Trophoblast cell (in vitro differentiated cells and primary cell): ENCODE measurements around the gene OR6J1.

Experiments
- DNase-seq, 2 donors: peaks; one replicate each; pipeline ENCODE4 v3.0.0-alpha.2; 2016
- H2AFZ ChIP-seq: 2 replicates; pipeline ENCODE4 v1.6.1; 2013; ENCODE audit warnings: low read length, moderate library complexity, mild to moderate bottlenecking; ENCODE audit not compliant: insufficient read depth, poor library complexity
- H2AK5ac ChIP-seq: 2 replicates; pipeline ENCODE4 v1.6.1; 2013; ENCODE audit warnings: mild to moderate bottlenecking, low read length
- H2BK120ac ChIP-seq: 2 replicates; pipeline ENCODE4 v1.6.1; 2013; ENCODE audit warnings: low read length, mild to moderate bottlenecking, moderate library complexity; ENCODE audit not compliant: insufficient read depth, poor library complexity
- H2BK12ac ChIP-seq: 2 replicates; pipeline ENCODE4 v1.6.1; 2013; ENCODE audit warnings: mild to moderate bottlenecking, low read length, moderate library complexity
- H2BK5ac ChIP-seq: 2 replicates; pipeline ENCODE4 v1.6.1; 2013; ENCODE audit warnings: low read length, low read depth, moderate library complexity, mild to moderate bottlenecking; ENCODE audit not compliant: poor library complexity
- H3K14ac ChIP-seq: 2 replicates; pipeline ENCODE4 v1.6.1; 2013; ENCODE audit warnings: mild to moderate bottlenecking, low read length
- H3K18ac ChIP-seq: 2 replicates; pipeline ENCODE4 v1.6.1; 2013; ENCODE audit warnings: mild to moderate bottlenecking, low read length
- H3K23ac ChIP-seq: 2 replicates; pipeline ENCODE4 v1.6.1; 2013; ENCODE audit warnings: low read length
- H3K27ac ChIP-seq: 2 replicates; pipeline ENCODE4 v1.5.1; 2013; ENCODE audit warnings: low read depth, mild to moderate bottlenecking, inconsistent platforms, low read length, moderate library complexity
- H3K27me3 ChIP-seq: 2 replicates; pipeline ENCODE4 v1.6.1; 2013; ENCODE audit warnings: inconsistent platforms, mild to moderate bottlenecking, low read length, moderate library complexity; ENCODE audit not compliant: insufficient read depth
- H3K36me3 ChIP-seq, 2 experiments: 1 replicate in 1 of 2; 2 replicates in 1 of 2; pipeline ENCODE4 v1.6.1; 2013; ENCODE audit warnings: low read length in 2 of 2, mild to moderate bottlenecking in 2 of 2, moderate library complexity in 1 of 2; ENCODE audit not compliant: insufficient read depth in 2 of 2, control insufficient read depth in 1 of 2
- H3K4ac ChIP-seq: 2 replicates; pipeline ENCODE4 v1.6.1; 2013; ENCODE audit warnings: low read depth, mild to moderate bottlenecking, low read length, moderate library complexity
- H3K4me1 ChIP-seq, 2 experiments: 1 replicate in 1 of 2; 2 replicates in 1 of 2; pipeline ENCODE4 v1.6.1; 2013; ENCODE audit warnings: low read length in 2 of 2, mild to moderate bottlenecking in 2 of 2, moderate library complexity in 1 of 2; ENCODE audit not compliant: insufficient read depth in 2 of 2, control insufficient read depth in 1 of 2
- H3K4me2 ChIP-seq: 2 replicates; pipeline ENCODE4 v1.6.1; 2013; ENCODE audit warnings: inconsistent platforms, mild to moderate bottlenecking, low read length, moderate library complexity
- H3K4me3 ChIP-seq: 2 replicates; pipeline ENCODE4 v1.5.1; 2013; ENCODE audit warnings: mild to moderate bottlenecking, low read depth, low read length, inconsistent platforms
- H3K79me1 ChIP-seq: one replicate; pipeline ENCODE4 v1.6.1; 2013; ENCODE audit warnings: low read length
- H3K79me2 ChIP-seq: 2 replicates; pipeline ENCODE4 v1.6.1; 2013; ENCODE audit warnings: low read length, mild to moderate bottlenecking; ENCODE audit not compliant: control insufficient read depth, insufficient read depth, poor library complexity
- H3K9ac ChIP-seq: 2 replicates; pipeline ENCODE4 v1.6.1; 2013; ENCODE audit warnings: mild to moderate bottlenecking, low read length
- H3K9me3 ChIP-seq: 2 replicates; pipeline ENCODE4 v1.6.1; 2013; ENCODE audit warnings: low read depth, mild to moderate bottlenecking, control low read depth, inconsistent platforms, low read length; ENCODE audit not compliant: insufficient read depth
- H4K12ac ChIP-seq: 2 replicates; pipeline ENCODE4 v1.6.1; 2013; ENCODE audit warnings: low read depth, mild to moderate bottlenecking, low read length, moderate library complexity
- H4K8ac ChIP-seq: 2 replicates; pipeline ENCODE4 v1.6.1; 2013; ENCODE audit warnings: low read depth, mild to moderate bottlenecking, low read length, moderate library complexity
- H4K91ac ChIP-seq: one replicate; pipeline ENCODE4 v1.6.1; 2013; ENCODE audit warnings: low read depth, mild to moderate bottlenecking, low read length, moderate library complexity
- WGBS: extraction: QIAGEN DNeasy Blood & Tissue Kit; methylation state at CpG from one replicate; pipeline ENCODE4 v1.1.7; 2013; ENCODE audit warnings: missing lambda C conversion rate; ENCODE audit not compliant: insufficient read length, insufficient coverage; ENCODE audit errors: extremely low coverage; 5-methylcytosine and 5-hydroxymethylcytosine counted together

OR6J1 gene

GRCh38 chr14:22600027-22600426, 44.1 kb downstream of the OR6J1 start:
- Histone ChIP-seq H3K4me3 (no peak overlapping the region), H3K36me3 (peaks cover 21 to 25% of the 10 kb centered on the region in 2 experiments), H3K79me1 (peaks cover 12% of the 10 kb centered on the region), H3K14ac (no peak overlapping the region), H4K8ac (no peak overlapping the region), H3K18ac (no peak overlapping the region), H4K91ac (no peak overlapping the region), H3K4me1 (peaks cover 3 to 13% of the 10 kb centered on the region in 2 experiments), H2BK120ac (no peak overlapping the region), H2BK12ac (no peak overlapping the region), H3K4ac (no peak overlapping the region), H3K9ac (no peak overlapping the region), H3K4me2 (no peak overlapping the region), H2AFZ (no peak overlapping the region), H3K23ac (no peak overlapping the region), H3K27me3 (no peaks in the 10 kb centered on the region), H2AK5ac (no peak overlapping the region), H3K27ac (no peak overlapping the region), H3K79me2 (peaks cover 5% of the 10 kb centered on the region), H3K9me3 (no peaks in the 10 kb centered on the region), H2BK5ac (no peak overlapping the region), H4K12ac (no peak overlapping the region)
- DNase-seq, result no peak

- WGBS, result no CpG with 5 or more reads among the region's 3 CpGs
Measured at GRCh38 chr14:22599349-22599748, 44.8 kb downstream of the OR6J1 start.

DNA sequence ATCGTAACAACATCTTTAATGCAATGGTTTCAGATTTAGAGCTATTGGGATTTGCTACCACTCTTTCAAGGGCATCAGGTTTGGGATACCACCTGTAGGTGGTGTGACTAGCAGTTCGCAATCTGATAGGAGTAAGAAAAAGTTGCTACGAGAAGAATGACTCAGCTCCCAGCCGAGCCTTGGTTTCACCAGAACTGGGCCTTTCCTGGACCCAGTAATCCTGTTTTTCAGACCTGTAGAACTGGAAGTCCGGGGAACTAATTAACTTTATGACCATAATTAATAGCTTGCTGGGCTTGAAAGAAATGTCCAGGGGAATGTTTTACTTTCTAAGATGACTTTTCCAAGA, 45.3 kb downstream of the OR6J1 start:
- no peak overlapping the region for H3K4ac ChIP-seq
- peak; percentile 48 to 74 for DNase-seq
- no peaks in the 10 kb centered on the region for H3K9me3 ChIP-seq
- no peak overlapping the region for H3K18ac ChIP-seq
- peaks cover 3 to 13% of the 10 kb centered on the region in 2 experiments for H3K4me1 ChIP-seq
- no peaks in the 10 kb centered on the region for H3K27me3 ChIP-seq
- no peak overlapping the region for H2BK5ac ChIP-seq
- peak overlapping the region; percentile 56 for H3K14ac ChIP-seq
- H2BK120ac ChIP-seq, result no peak overlapping the region
- H4K12ac ChIP-seq, result no peak overlapping the region
- H3K4me3 ChIP-seq, result peak overlapping the region; percentile 83
- H3K79me2 ChIP-seq, result peaks cover 5% of the 10 kb centered on the region
- H4K8ac ChIP-seq, result no peak overlapping the region
- peak overlapping the region; percentile 63 for H3K27ac ChIP-seq
- no peak overlapping the region for H2BK12ac ChIP-seq
- peaks cover 14 to 18% of the 10 kb centered on the region in 2 experiments for H3K36me3 ChIP-seq
- H3K79me1 ChIP-seq, result peaks cover 12% of the 10 kb centered on the region
- peak overlapping the region; percentile 71 for H4K91ac ChIP-seq
- peak overlapping the region; percentile 90 for H2AFZ ChIP-seq
- no peak overlapping the region for H2AK5ac ChIP-seq
- H3K23ac ChIP-seq, result no peak overlapping the region
- H3K4me2 ChIP-seq, result peak overlapping the region; percentile 79
- WGBS, result no CpG with 5 or more reads among the region's 5 CpGs
- H3K9ac ChIP-seq, result no peak overlapping the region

More at GRCh38 chr14:22599349-22599748, 44.8 kb downstream of the OR6J1 start:
- Histone ChIP-seq H3K4me1 (peaks cover 3 to 13% of the 10 kb centered on the region in 2 experiments), H3K9ac (no peak overlapping the region), H4K12ac (no peak overlapping the region), H4K8ac (peak overlapping the region; percentile 47), H3K27ac (peak overlapping the region; percentile 22), H4K91ac (peak overlapping the region; percentile 78), H2AK5ac (peak overlapping the region; percentile 91), H2AFZ (no peak overlapping the region), H2BK120ac (peak overlapping the region; percentile 61), H3K36me3 (peaks cover 15 to 19% of the 10 kb centered on the region in 2 experiments), H3K4me2 (peak overlapping the region; percentile 4), H3K23ac (no peak overlapping the region), H2BK5ac (peak overlapping the region; percentile 49), H3K9me3 (no peaks in the 10 kb centered on the region), H3K79me2 (peaks cover 5% of the 10 kb centered on the region), H2BK12ac (peak overlapping the region; percentile 35), H3K14ac (peak overlapping the region; percentile 74), H3K79me1 (peaks cover 12% of the 10 kb centered on the region), H3K4me3 (no peak overlapping the region), H3K18ac (peak overlapping the region; percentile 61), H3K4ac (peak overlapping the region; percentile 47), H3K27me3 (no peaks in the 10 kb centered on the region)
- DNase-seq, result no peak

GRCh38 chr14:22598099-22598895, 45.9 kb downstream of the OR6J1 start, which contains the start of gene ABHD4:
Gene ABHD4 (plus strand): TSS chr14:22598300. CDS start chr14:22598307, 7 bp downstream.
- peak within 1 kb of the TSS; percentile 73 for H3K4ac ChIP-seq
- H4K12ac ChIP-seq, result peak within 1 kb of the TSS; percentile 72
- peak within 1 kb of the TSS; percentile 57 for H2AK5ac ChIP-seq
- H4K91ac ChIP-seq, result peak within 1 kb of the TSS; percentile 71
- H2AFZ ChIP-seq, result peak within 1 kb of the TSS; percentile 90
- peak within 1 kb of the TSS; percentile 63 for H2BK12ac ChIP-seq
- peak within 1 kb of the TSS; percentile 56 for H3K14ac ChIP-seq
- H3K79me2 ChIP-seq, result peaks cover 5% of the 10 kb centered on the region
- DNase-seq, result peak; percentile 24 to 62
- H3K9ac ChIP-seq, result peak within 1 kb of the TSS; percentile 64
- H3K4me3 ChIP-seq, result peak within 1 kb of the TSS; percentile 83
- peak within 1 kb of the TSS; percentile 79 for H3K4me2 ChIP-seq
- peak within 1 kb of the TSS; percentile 63 for H3K27ac ChIP-seq
- no CpG with 5 or more reads among the region's 49 CpGs for WGBS
- peaks cover 12% of the 10 kb centered on the region for H3K79me1 ChIP-seq
- H2BK5ac ChIP-seq, result peak within 1 kb of the TSS; percentile 60
- H3K9me3 ChIP-seq, result no peaks in the 10 kb centered on the region
- H4K8ac ChIP-seq, result peak within 1 kb of the TSS; percentile 71
- H3K18ac ChIP-seq, result peak within 1 kb of the TSS; percentile 80
- no peak within 1 kb of the TSS for H3K23ac ChIP-seq
- peak within 1 kb of the TSS; percentile 72 for H2BK120ac ChIP-seq
- H3K27me3 ChIP-seq, result no peaks in the 10 kb centered on the region
- peaks cover 3 to 11% of the 10 kb centered on the region in 2 experiments for H3K4me1 ChIP-seq
- H3K36me3 ChIP-seq, result peaks cover 10 to 12% of the 10 kb centered on the region in 2 experiments
